GM19468 (cell line): ENCODE results near the gene CUL4B.
"Not testable (repeated sequence)": the region's sequence is repeated elsewhere in the genome, so short reads cannot be mapped to it uniquely, and the experiment has no call there.

ENCODE experiments used
- ATAC-seq: cut with Tn5 transposase; IDR thresholded peaks from one replicate; pipeline ENCODE4 v1.9.1; 2021; ENCODE audit warnings: mild to moderate bottlenecking, moderate library complexity, moderate number of reproducible peaks; ENCODE audit not compliant: unreplicated experiment; ENCODE audit errors: extremely low read depth

CUL4B gene

GRCh38 chrX:120534413-120535205 is 26.2 kb downstream of the CUL4B start:
- ATAC-seq, result no peak

GRCh38 chrX:120522820-120523219 is 37.9 kb downstream of the CUL4B start:
- no peak for ATAC-seq

GRCh38 chrX:120517936-120518335 is 42.8 kb downstream of the CUL4B start:
- ATAC-seq, result no peak

GRCh38 chrX:120514236-120514635 is 46.5 kb downstream of the CUL4B start:
- no peak for ATAC-seq

GRCh38 chrX:120512627-120513026 is 48.1 kb downstream of the CUL4B start:
- no peak for ATAC-seq

GRCh38 chrX:120512222-120512621 is 48.5 kb downstream of the CUL4B start:
- no peak for ATAC-seq

GRCh38 chrX:120504569-120504968 is 56.2 kb downstream of the CUL4B start:
- no peak for ATAC-seq

- no peak for ATAC-seq
Measured at GRCh38 chrX:120499301-120500072, 61.3 kb downstream of the CUL4B start.

- ATAC-seq, result not testable (repeated sequence)
Measured at GRCh38 chrX:120490119-120490518, 70.6 kb downstream of the CUL4B start.

- ATAC-seq, result no peak
Measured at GRCh38 chrX:120486786-120487185, 74.0 kb downstream of the CUL4B start.

- ATAC-seq, result peak; percentile 71
Measured at GRCh38 chrX:120485638-120486520, 74.9 kb downstream of the CUL4B start.

- ATAC-seq, result no peak
Measured at GRCh38 chrX:120485315-120485637, 75.5 kb downstream of the CUL4B start.

- no peak for ATAC-seq
Measured at GRCh38 chrX:120477453-120477852, 83.3 kb downstream of the CUL4B start.

- ATAC-seq, result no peak
Measured at GRCh38 chrX:120476714-120477113, 84.0 kb downstream of the CUL4B start.

- ATAC-seq, result not testable (repeated sequence)
Measured at GRCh38 chrX:120475447-120475846, 85.3 kb downstream of the CUL4B start.
